ENCODE data around the gene SOX1. TPM values are rescaled to one million over a fixed set of nuclear protein-coding genes. Genes with fewer than 3 reads are reported as not detected.

Gene SOX1
- total RNA-seq, 2 experiments from 2014 or later = not detected

DNA sequence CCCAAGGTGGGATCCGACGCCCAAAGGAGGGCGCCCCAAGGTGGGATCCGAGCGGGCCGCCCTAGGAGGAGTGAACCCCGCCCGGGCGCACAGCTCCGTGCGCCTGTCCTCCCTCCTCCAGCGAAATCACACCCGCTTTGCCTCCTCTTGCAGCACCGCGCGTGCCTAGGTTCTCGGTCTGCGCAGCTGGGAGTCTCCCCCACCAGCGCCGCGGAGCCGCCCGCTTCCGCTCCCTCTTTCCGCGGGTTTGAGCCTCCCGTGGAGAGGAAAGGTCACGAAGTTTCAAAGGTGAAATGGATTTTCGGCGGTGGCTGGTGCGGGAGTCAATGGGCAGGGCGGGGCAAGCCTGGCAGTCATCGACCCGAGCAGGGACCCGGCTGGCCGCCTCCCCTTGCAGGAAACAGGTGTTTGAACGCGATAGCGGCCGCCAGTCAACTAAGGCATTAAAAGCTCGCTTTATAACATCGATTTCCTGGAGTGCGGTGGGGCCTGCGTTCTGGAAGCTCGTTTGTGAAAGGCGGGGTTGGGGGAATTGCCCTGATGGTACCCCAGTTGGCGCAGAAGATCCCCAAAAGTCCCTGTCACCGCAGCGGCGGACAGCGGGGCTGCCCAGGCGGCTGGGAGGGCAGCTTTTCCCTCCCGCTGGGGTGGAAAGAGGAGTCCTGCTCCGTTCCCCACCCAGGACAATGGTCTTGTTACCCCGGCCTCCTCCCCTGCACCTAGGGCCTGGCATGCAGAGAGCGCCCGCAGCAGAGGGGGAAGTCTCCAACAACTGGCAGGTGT lies 9.0 kb upstream of the SOX1 start:
- Histone ChIP-seq H2AFZ (ENCODE audit: low read length) (no peak overlapping the region), H3K4me1 (ENCODE audit: insufficient read depth, low read length, poor library complexity, severe bottlenecking) (no peaks in the 10 kb centered on the region), H3K27ac (ENCODE audit: low read depth, low read length, poor library complexity, severe bottlenecking) (no peak overlapping the region), H4K20me1 (ENCODE audit: insufficient read depth, low read length) (no peaks in the 10 kb centered on the region), H3K79me2 (ENCODE audit: insufficient read depth, low read depth, low read length) (no peaks in the 10 kb centered on the region), H3K4me3 (ENCODE audit: low read depth, low read length, poor library complexity, severe bottlenecking) (no peak overlapping the region), H3K9me3 (ENCODE audit: low read length) (no peaks in the 10 kb centered on the region), H3K36me3 (ENCODE audit: insufficient read depth, low read length) (no peaks in the 10 kb centered on the region), H3K9me2 (ENCODE audit: insufficient read depth, low read length) (no peaks in the 10 kb centered on the region), H3K4me2 (ENCODE audit: low read length) (no peak overlapping the region)
- TF ChIP-seq EZH2phosphoT487 (IDR thresholded peaks at IDR 0.05; ENCODE audit: borderline replicate concordance, low read depth, low read length) = no peak
- TF ChIP-seq, protein P1, sequence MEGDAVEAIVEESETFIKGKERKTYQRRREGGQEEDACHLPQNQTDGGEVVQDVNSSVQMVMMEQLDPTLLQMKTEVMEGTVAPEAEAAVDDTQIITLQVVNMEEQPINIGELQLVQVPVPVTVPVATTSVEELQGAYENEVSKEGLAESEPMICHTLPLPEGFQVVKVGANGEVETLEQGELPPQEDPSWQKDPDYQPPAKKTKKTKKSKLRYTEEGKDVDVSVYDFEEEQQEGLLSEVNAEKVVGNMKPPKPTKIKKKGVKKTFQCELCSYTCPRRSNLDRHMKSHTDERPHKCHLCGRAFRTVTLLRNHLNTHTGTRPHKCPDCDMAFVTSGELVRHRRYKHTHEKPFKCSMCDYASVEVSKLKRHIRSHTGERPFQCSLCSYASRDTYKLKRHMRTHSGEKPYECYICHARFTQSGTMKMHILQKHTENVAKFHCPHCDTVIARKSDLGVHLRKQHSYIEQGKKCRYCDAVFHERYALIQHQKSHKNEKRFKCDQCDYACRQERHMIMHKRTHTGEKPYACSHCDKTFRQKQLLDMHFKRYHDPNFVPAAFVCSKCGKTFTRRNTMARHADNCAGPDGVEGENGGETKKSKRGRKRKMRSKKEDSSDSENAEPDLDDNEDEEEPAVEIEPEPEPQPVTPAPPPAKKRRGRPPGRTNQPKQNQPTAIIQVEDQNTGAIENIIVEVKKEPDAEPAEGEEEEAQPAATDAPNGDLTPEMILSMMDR (conservative IDR thresholded peaks at IDR 0.05; ENCODE audit: low read length) = no peak
- intact Hi-C loops (cut with micrococcal nuclease; ENCODE audit: unreplicated experiment) = no loop called here
- no peak for DNase-seq (ENCODE audit: low spot score)
- CTCF ChIA-PET (ENCODE audit: unreplicated experiment) = no interaction called here
- POLR2A ChIA-PET = no interaction called here
- BruUV-seq (replicated peaks) = no TSS peak

DNA sequence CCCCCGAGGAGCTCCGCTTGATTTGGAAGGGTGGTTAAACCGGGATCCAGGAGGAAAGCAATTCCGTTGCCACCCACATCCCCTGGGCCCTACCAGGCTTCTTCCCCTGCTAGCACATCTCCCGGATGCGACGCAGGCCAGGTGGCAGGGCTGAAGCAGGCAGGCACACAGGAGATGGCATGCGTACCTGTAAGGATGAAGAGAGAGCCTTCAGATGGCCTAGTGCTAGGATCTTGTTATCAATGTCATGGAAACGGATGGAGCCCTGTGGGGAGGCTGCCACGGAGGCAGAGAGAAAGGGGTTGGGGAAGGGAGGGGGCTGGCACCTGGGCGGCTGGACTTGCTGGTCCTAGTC lies 8.5 kb upstream of the SOX1 start:
- Histone ChIP-seq H3K27ac (ENCODE audit: low read depth, low read length, poor library complexity, severe bottlenecking) (no peak overlapping the region), H3K4me1 (ENCODE audit: insufficient read depth, low read length, poor library complexity, severe bottlenecking) (no peaks in the 10 kb centered on the region), H3K9me2 (ENCODE audit: insufficient read depth, low read length) (no peaks in the 10 kb centered on the region), H4K20me1 (ENCODE audit: insufficient read depth, low read length) (no peaks in the 10 kb centered on the region), H3K36me3 (ENCODE audit: insufficient read depth, low read length) (no peaks in the 10 kb centered on the region), H3K4me2 (ENCODE audit: low read length) (no peak overlapping the region), H3K9me3 (ENCODE audit: low read length) (no peaks in the 10 kb centered on the region), H3K79me2 (ENCODE audit: insufficient read depth, low read depth, low read length) (no peaks in the 10 kb centered on the region), H2AFZ (ENCODE audit: low read length) (no peak overlapping the region), H3K4me3 (ENCODE audit: low read depth, low read length, poor library complexity, severe bottlenecking) (no peak overlapping the region)
- CTCF ChIA-PET (ENCODE audit: unreplicated experiment) = no interaction called here
- POLR2A ChIA-PET = no interaction called here
- no TSS peak for BruUV-seq (replicated peaks)
- TF ChIP-seq, protein P1 (conservative IDR thresholded peaks at IDR 0.05; ENCODE audit: low read length) = no peak
- TF ChIP-seq EZH2phosphoT487 (IDR thresholded peaks at IDR 0.05; ENCODE audit: borderline replicate concordance, low read depth, low read length) = no peak
- no peak for DNase-seq (ENCODE audit: low spot score)
- intact Hi-C loops (cut with micrococcal nuclease; ENCODE audit: unreplicated experiment) = no loop called here

DNA sequence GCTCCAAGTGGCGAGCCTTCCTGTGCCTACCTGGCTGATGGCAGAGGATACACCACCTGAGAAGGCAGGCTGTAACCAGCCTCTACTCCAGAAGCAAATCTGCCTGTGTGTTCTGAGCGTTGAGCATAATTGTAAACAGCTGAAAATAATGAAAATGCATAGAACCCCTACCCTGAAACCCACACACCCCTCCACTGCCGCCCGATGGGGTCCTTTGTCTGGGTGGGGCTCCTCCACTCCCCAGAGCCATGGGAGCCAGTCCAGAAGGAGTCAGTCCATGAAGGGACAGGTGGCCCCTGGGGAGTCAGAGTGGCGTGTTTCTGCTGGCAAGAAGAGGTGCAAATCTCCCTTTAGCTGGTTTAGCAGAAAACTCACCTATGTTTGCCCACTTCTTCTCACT lies 8.0 kb upstream of the SOX1 start:
- POLR2A ChIA-PET = no interaction called here
- intact Hi-C loops (cut with micrococcal nuclease; ENCODE audit: unreplicated experiment) = no loop called here
- no peaks in the 10 kb centered on the region for H3K4me1 ChIP-seq (ENCODE audit: insufficient read depth, low read length, poor library complexity, severe bottlenecking)

More for the DNA sequence above, 8.0 kb upstream of the SOX1 start:
- H3K36me3 ChIP-seq (ENCODE audit: insufficient read depth, low read length) = no peaks in the 10 kb centered on the region
- H3K9me2 ChIP-seq (ENCODE audit: insufficient read depth, low read length) = no peaks in the 10 kb centered on the region
- H3K4me3 ChIP-seq (ENCODE audit: low read depth, low read length, poor library complexity, severe bottlenecking) = no peak overlapping the region
- CTCF ChIA-PET (ENCODE audit: unreplicated experiment) = no interaction called here
- DNase-seq (ENCODE audit: low spot score) = no peak
- no TSS peak for BruUV-seq (replicated peaks)
- TF ChIP-seq EZH2phosphoT487 (IDR thresholded peaks at IDR 0.05; ENCODE audit: borderline replicate concordance, low read depth, low read length) = no peak
- TF ChIP-seq, protein P1 (conservative IDR thresholded peaks at IDR 0.05; ENCODE audit: low read length) = no peak
- no peak overlapping the region for H3K27ac ChIP-seq (ENCODE audit: low read depth, low read length, poor library complexity, severe bottlenecking)
- no peak overlapping the region for H2AFZ ChIP-seq (ENCODE audit: low read length)
- no peaks in the 10 kb centered on the region for H4K20me1 ChIP-seq (ENCODE audit: insufficient read depth, low read length)
- H3K79me2 ChIP-seq (ENCODE audit: insufficient read depth, low read depth, low read length) = no peaks in the 10 kb centered on the region
- H3K4me2 ChIP-seq (ENCODE audit: low read length) = no peak overlapping the region
- H3K9me3 ChIP-seq (ENCODE audit: low read length) = no peaks in the 10 kb centered on the region

Data from OCI-LY7 (cell line).